Stomach (tissue), 4 donors: ENCODE data around the gene ZNF318.

Experiments
- POLR2A ChIP-seq, 4 donors: fragments of 450-650 bp; IDR thresholded peaks; one replicate each; pipeline ENCODE4 v1.6.1; 2016; ENCODE audit warnings: antibody characterized with exemption in 4 of 4, control low read depth in 2 of 4, mild to moderate bottlenecking in 1 of 4, moderate library complexity in 1 of 4
- TF ChIP-seq, protein P1 (sequence below), 7 experiments: fragments of 450-650 bp in 4 of 7; fragments of 200-600 bp in 3 of 7; sonication (generic) in 3 of 7; IDR thresholded peaks; one replicate each; pipeline ENCODE4 v1.5.1; 2016 to 2019; ENCODE audit warnings: antibody characterized with exemption in 7 of 7, control low read depth in 2 of 7, mild to moderate bottlenecking in 1 of 7

DNA sequence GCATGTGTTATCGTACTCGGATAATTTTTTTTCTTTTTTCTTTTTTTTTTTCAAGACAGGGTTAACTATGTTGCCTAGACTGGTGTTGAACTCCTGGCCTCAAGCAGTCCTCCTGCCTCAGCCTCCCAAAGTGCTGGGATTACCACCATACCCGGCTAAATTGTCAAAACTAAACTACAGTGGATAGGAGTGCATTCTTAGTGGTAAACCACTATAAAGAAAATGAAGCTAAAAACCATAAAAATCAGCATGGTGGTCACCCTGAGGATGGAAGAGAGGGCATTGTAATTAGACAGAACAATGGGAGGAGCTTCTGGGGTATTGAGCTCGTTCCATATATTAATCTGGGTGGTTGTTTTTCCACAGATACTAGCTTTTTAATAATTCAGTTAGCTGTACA, 6.2 kb upstream of the ZNF318 start:
- TF ChIP-seq, protein P1, sequence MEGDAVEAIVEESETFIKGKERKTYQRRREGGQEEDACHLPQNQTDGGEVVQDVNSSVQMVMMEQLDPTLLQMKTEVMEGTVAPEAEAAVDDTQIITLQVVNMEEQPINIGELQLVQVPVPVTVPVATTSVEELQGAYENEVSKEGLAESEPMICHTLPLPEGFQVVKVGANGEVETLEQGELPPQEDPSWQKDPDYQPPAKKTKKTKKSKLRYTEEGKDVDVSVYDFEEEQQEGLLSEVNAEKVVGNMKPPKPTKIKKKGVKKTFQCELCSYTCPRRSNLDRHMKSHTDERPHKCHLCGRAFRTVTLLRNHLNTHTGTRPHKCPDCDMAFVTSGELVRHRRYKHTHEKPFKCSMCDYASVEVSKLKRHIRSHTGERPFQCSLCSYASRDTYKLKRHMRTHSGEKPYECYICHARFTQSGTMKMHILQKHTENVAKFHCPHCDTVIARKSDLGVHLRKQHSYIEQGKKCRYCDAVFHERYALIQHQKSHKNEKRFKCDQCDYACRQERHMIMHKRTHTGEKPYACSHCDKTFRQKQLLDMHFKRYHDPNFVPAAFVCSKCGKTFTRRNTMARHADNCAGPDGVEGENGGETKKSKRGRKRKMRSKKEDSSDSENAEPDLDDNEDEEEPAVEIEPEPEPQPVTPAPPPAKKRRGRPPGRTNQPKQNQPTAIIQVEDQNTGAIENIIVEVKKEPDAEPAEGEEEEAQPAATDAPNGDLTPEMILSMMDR (IDR thresholded peaks at IDR 0.05), result no peak
- no peak for TF ChIP-seq POLR2A (IDR thresholded peaks at IDR 0.05)
